NCI-H1417 (cell line): ENCODE data around the gene PCNX3.
"Not testable (repeated sequence)": the region's sequence is repeated elsewhere in the genome, so short reads cannot be mapped to it uniquely, and the experiment has no call there.

Source experiments
- DNase-seq, 3 experiments: peaks; one replicate each; lab custom pipeline; 2025; lab: John Stamatoyannopoulos, UW

PCNX3 gene

GRCh38 chr11:65654375-65655349 is 39.1 kb downstream of the PCNX3 start:
- no peak for DNase-seq

GRCh38 chr11:65655570-65656332 is 40.2 kb downstream of the PCNX3 start:
- no peak for DNase-seq

- no peak for DNase-seq
Observed at GRCh38 chr11:65657426-65657825, 41.9 kb downstream of the PCNX3 start.

GRCh38 chr11:65658174-65659021 is 42.8 kb downstream of the PCNX3 start:
- no peak for DNase-seq

- DNase-seq, result no peak
Observed at GRCh38 chr11:65660038-65660437, 44.5 kb downstream of the PCNX3 start.

- DNase-seq, result not testable (repeated sequence)
Observed at GRCh38 chr11:65660908-65661307, 45.3 kb downstream of the PCNX3 start.

GRCh38 chr11:65661599-65662246 is 46.1 kb downstream of the PCNX3 start:
- DNase-seq, result no peak

GRCh38 chr11:65662247-65662798 is 46.7 kb downstream of the PCNX3 start:
- peak in 1 of 3 experiments; percentile 49 for DNase-seq

- peak; percentile 88 to 95 (median 90) for DNase-seq
Observed at GRCh38 chr11:65662799-65663638, 47.4 kb downstream of the PCNX3 start, which contains the start of gene RELA. TSS of gene RELA (minus strand) at chr11:65662916. CDS start at chr11:65662832, 84 bp downstream.

- peak in 2 of 3 experiments; percentile 40 to 69 for DNase-seq
Observed at GRCh38 chr11:65663639-65664200, 48.1 kb downstream of the PCNX3 start.

- DNase-seq, result no peak
Observed at GRCh38 chr11:65672180-65672860, 56.7 kb downstream of the PCNX3 start.

- DNase-seq, result no peak
Observed at GRCh38 chr11:65672982-65673381, 57.4 kb downstream of the PCNX3 start.

GRCh38 chr11:65680192-65680743 is 64.7 kb downstream of the PCNX3 start:
- DNase-seq, result no peak

GRCh38 chr11:65683480-65683879 is 67.9 kb downstream of the PCNX3 start:
- not testable (repeated sequence) for DNase-seq

GRCh38 chr11:65685981-65686380 is 70.4 kb downstream of the PCNX3 start:
- no peak for DNase-seq
